ENCODE measurements around the gene HTR3C. TPM values are rescaled to one million over a fixed set of nuclear protein-coding genes. Genes with fewer than 3 reads are reported as not detected.
"Not testable (repeated sequence)": the region's sequence is repeated elsewhere in the genome, so short reads cannot be mapped to it uniquely, and the experiment has no call there.

Gene HTR3C, protein sequence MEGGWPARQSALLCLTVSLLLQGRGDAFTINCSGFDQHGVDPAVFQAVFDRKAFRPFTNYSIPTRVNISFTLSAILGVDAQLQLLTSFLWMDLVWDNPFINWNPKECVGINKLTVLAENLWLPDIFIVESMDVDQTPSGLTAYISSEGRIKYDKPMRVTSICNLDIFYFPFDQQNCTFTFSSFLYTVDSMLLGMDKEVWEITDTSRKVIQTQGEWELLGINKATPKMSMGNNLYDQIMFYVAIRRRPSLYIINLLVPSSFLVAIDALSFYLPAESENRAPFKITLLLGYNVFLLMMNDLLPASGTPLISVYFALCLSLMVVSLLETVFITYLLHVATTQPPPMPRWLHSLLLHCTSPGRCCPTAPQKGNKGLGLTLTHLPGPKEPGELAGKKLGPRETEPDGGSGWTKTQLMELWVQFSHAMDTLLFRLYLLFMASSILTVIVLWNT
- total RNA-seq (under 1 TPM in 1 of 2 donors, not detected in 1; 0.16 TPM), polyA plus RNA-seq (ENCODE audit: insufficient read length in 6 of 6) (under 1 TPM in 3 of 6 donors, not detected in 3; 0.10 to 0.15 (median 0.14) TPM)
- long read RNA-seq, donor 1: 0 reads
- long read RNA-seq, donor 2: 0 reads
- long read RNA-seq, donor 3: 0 reads
- long read RNA-seq, donor 4: 0 reads
- long read RNA-seq, donor 5: 0 reads
- long read RNA-seq, donor 6: 0 reads
- long read RNA-seq, donor 7: 0 reads
- long read RNA-seq, donor 8: 0 reads
- long read RNA-seq, donor 9: 0 reads
- long read RNA-seq, donor 10, partial matches to known transcripts: 0 of 1 reads
- long read RNA-seq, donor 10, other reads (novel, unspliced or antisense): 1 of 1 reads
- long read RNA-seq, donor 11: 0 reads
- long read RNA-seq, donor 12: 0 reads

DNA sequence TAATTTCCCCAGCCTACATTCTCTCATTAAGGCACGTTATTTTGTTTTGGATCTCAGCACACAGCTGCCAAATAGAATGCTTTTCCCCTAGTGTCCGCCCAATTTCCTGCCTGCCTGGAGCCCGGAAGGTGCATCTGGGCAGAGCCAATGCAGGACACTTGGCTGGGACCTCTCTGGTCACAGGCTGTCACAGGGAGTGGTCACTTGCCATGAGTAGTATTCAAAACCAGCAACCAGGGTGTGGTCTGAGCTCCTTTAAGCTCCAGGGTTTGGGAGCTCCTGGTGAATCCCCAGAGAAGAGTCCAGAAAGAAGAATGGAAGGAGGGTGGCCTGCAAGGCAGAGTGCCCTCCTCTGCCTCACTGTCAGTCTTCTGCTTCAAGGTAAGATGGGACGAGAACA, at the start of gene HTR3C:
TSS of gene HTR3C (plus strand) at position 281 of the 400 bp plus-strand sequence. CDS start at position 315, 34 bp downstream.
- Histone ChIP-seq H3K27ac (no peak within 1 kb of the TSS), H3K4me1 (no peaks in the 10 kb centered on the region), H3K9me3 (no peaks in the 10 kb centered on the region), H3K4me3 (no peak within 1 kb of the TSS), H3K36me3 (no peaks in the 10 kb centered on the region), H3K27me3 (no peaks in the 10 kb centered on the region)
- DNase-seq: no peak
- no peak for ATAC-seq
- TF ChIP-seq, protein P1, sequence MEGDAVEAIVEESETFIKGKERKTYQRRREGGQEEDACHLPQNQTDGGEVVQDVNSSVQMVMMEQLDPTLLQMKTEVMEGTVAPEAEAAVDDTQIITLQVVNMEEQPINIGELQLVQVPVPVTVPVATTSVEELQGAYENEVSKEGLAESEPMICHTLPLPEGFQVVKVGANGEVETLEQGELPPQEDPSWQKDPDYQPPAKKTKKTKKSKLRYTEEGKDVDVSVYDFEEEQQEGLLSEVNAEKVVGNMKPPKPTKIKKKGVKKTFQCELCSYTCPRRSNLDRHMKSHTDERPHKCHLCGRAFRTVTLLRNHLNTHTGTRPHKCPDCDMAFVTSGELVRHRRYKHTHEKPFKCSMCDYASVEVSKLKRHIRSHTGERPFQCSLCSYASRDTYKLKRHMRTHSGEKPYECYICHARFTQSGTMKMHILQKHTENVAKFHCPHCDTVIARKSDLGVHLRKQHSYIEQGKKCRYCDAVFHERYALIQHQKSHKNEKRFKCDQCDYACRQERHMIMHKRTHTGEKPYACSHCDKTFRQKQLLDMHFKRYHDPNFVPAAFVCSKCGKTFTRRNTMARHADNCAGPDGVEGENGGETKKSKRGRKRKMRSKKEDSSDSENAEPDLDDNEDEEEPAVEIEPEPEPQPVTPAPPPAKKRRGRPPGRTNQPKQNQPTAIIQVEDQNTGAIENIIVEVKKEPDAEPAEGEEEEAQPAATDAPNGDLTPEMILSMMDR (IDR thresholded peaks at IDR 0.05): no peak
- intact Hi-C loops (cut with DNase I): no loop called here

DNA sequence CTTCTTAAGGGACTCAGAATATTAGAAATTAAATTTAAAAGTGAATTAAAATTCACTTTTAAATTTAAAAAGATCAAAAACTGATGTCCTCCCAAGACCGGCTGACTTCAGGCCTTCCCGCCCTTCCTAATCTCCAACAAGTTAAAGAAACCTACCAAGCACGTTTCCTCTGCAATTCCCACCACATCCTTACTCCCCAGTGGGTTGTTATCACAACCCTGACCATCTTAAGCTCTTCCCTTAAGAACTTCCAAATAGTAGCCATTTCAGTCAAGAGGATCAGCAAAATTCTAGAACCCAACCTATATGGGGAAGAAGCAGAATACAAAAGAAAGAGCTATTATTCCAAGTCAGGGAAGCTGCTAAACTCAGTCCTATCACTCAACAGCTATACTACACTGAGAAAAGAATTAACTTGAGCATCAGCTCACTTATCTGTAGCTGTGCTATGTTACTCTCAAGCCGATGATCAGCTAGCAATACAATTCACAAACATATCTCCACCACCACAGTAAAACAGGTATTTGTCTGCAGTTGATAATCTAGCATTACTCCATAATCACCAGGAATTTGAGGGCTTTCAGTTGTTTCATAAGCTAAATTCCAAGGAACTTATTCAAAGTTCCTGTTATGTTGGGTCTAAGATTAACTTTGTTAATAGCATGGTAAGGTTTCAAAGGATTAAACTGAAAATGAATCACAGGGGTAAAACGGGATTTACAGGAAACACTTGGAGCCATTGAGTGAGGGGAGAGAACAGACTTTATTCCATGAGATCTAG, 49.5 kb upstream of the HTR3C start:
- Histone ChIP-seq H3K4me1 (peaks cover 25 to 47% of the 10 kb centered on the region in 2 donors), H3K9me3 (no peaks in the 10 kb centered on the region), H3K27ac (peak overlapping the region in 1 of 2 donors; percentile 14), H3K4me3 (no peak overlapping the region), H3K36me3 (peaks cover 0 to 3% of the 10 kb centered on the region in 2 donors), H3K27me3 (no peaks in the 10 kb centered on the region)
- TF ChIP-seq, protein P1 (IDR thresholded peaks at IDR 0.05): no peak
- no peak for DNase-seq
- no peak for ATAC-seq
- intact Hi-C loops (cut with DNase I): no loop called here

DNA sequence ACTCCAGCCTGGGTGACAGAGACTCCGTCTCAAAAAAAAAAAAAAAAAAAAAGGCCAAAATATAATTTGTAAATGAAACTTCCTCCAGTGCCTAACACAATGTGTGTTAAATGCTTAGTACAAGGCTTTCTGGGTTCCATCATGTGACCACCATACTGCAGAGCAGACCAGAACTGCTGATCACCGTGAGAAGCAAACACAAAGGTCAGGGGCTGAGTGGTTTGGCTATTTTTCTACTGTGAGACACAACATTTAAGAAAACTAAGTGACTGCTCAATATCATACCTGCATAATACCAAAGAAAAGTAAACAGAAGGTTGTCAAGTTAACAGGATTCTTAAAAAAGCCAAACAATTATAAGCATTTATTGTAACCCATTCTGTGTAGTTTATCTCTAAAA, 48.4 kb upstream of the HTR3C start:
- H3K36me3 ChIP-seq: peaks cover 0 to 12% of the 10 kb centered on the region in 2 donors
- no peaks in the 10 kb centered on the region for H3K9me3 ChIP-seq
- ATAC-seq (peak; percentile 46), DNase-seq (no peak)
- TF ChIP-seq, protein P1 (IDR thresholded peaks at IDR 0.05): no peak
- H3K4me1 ChIP-seq: peaks cover 25 to 50% of the 10 kb centered on the region in 2 donors
- no peaks in the 10 kb centered on the region for H3K27me3 ChIP-seq
- intact Hi-C loops (cut with DNase I): no loop called here
- H3K4me3 ChIP-seq: no peak overlapping the region
- peak overlapping the region in 1 of 2 donors; percentile 18 for H3K27ac ChIP-seq

DNA sequence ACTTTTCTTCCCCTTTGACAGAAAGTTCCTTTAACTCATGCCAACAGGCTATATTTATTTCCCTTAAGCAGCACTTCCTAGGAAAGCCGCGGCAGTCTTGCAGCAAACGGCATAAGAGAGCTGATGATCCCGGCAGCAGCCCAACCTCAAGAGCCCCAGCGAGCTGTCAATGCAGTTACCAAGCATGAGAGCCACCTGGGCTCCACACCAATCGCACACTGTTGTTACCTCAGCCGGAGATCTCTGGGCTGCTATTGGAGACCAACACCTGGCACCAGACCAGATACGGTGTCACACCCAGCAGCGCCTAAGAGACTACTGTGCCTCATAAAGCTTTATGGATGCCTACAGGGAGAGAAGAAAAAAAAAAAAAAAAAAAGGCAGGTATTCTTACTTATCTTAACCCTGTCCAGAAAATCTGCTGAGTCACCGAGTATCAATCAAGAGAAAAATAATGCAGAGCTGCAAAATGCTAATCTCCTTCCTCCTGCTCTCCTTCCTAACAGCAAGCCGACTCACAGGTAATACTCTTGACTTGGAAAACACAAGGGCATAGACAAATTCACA, 46.8 kb upstream of the HTR3C start:
- Histone ChIP-seq H3K27me3 (no peaks in the 10 kb centered on the region), H3K27ac (peak overlapping the region; percentile 54 to 74), H3K4me1 (peaks cover 25 to 50% of the 10 kb centered on the region in 2 donors), H3K9me3 (no peaks in the 10 kb centered on the region), H3K4me3 (peak overlapping the region in 1 of 2 donors; percentile 24), H3K36me3 (peaks cover 0 to 18% of the 10 kb centered on the region in 2 donors)
- ATAC-seq (peak; percentile 92), DNase-seq (peak; percentile 26 to 86 (median 76))
- intact Hi-C loops (cut with DNase I): no loop called here
- TF ChIP-seq, protein P1 (IDR thresholded peaks at IDR 0.05): no peak

DNA sequence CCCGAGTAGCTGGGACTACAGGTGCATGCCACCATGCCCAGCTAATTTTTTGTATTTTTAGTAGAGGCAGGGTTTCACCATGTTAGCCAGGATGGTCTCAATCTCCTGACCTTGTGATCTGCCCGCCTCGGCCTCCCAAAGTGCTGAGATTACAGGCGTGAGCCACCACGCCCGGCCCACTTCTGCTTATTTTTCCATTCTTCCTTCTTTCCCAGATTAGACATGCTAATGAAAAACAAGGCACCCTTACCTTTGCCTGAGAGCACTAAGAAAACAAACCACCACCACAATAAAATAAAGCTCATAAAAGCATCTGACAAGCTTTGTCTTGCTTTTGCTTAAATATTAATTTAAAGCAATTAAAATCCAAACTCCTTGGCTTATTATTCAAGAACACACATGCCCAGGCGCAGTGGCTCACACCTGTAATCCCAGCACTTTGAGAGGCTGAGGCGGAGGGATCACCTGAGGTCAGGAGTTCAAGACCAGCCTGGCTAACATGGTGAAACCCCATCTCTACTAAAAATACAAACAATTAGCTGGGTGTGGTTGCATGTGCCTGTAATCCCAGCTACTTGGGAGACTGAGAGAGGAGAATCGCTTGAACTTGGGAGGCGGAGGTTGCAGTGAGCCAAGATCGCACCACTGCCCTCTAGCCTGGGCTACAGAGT, 45.6 kb upstream of the HTR3C start:
- Histone ChIP-seq H3K36me3 (peaks cover 0 to 24% of the 10 kb centered on the region in 2 donors), H3K27ac (peak overlapping the region in 1 of 2 donors; percentile 74), H3K4me1 (peaks cover 25 to 50% of the 10 kb centered on the region in 2 donors)
- DNase-seq; H3K4me3 ChIP-seq; intact Hi-C loops (cut with DNase I); H3K9me3 ChIP-seq; H3K27me3 ChIP-seq; ATAC-seq: not testable (repeated sequence)

Data from left lung (tissue), 14 donors.